Thyroid gland (tissue), 4 donors: ENCODE measurements around the gene ELP2.

Experiments
- POLR2A ChIP-seq, 2 donors: fragments of 450-650 bp; IDR thresholded peaks; one replicate each; pipeline ENCODE4 v1.6.1; 2017; ENCODE audit warnings: antibody characterized with exemption in 2 of 2, mild to moderate bottlenecking in 2 of 2, moderate library complexity in 1 of 2
- TF ChIP-seq, protein P1 (sequence below), 6 experiments: fragments of 200-600 bp in 3 of 6; fragments of 450-650 bp in 3 of 6; sonication (generic) in 3 of 6; IDR thresholded peaks; one replicate each; pipeline ENCODE4 v1.5.1; 2016 to 2019; ENCODE audit warnings: antibody characterized with exemption in 6 of 6, mild to moderate bottlenecking in 2 of 6, inconsistent platforms in 1 of 6, moderate library complexity in 1 of 6

DNA sequence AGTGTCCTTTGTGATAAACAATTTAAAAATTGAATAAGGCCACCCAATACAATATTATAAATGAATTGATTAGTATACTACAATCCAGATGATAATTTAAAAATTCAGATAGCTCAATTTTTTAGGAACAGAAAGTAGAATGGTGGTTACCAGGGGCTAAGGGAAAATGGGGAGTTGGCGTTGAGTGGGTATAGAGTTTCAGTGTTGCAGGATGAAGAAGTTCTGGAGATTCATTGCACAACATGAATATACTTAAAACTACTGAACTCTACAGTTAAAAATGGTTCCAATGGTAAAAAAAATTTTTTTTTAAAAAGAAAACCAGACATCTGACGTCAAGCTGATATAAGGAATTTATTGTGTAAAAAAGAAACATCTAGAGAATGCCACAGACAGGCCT is 21.5 kb upstream of the ELP2 start:
- TF ChIP-seq, protein P1, sequence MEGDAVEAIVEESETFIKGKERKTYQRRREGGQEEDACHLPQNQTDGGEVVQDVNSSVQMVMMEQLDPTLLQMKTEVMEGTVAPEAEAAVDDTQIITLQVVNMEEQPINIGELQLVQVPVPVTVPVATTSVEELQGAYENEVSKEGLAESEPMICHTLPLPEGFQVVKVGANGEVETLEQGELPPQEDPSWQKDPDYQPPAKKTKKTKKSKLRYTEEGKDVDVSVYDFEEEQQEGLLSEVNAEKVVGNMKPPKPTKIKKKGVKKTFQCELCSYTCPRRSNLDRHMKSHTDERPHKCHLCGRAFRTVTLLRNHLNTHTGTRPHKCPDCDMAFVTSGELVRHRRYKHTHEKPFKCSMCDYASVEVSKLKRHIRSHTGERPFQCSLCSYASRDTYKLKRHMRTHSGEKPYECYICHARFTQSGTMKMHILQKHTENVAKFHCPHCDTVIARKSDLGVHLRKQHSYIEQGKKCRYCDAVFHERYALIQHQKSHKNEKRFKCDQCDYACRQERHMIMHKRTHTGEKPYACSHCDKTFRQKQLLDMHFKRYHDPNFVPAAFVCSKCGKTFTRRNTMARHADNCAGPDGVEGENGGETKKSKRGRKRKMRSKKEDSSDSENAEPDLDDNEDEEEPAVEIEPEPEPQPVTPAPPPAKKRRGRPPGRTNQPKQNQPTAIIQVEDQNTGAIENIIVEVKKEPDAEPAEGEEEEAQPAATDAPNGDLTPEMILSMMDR (IDR thresholded peaks at IDR 0.05): no peak
- TF ChIP-seq POLR2A (IDR thresholded peaks at IDR 0.05): no peak
